ENCODE results near the gene PBRM1. TPM values are rescaled to one million over a fixed set of nuclear protein-coding genes. Genes with fewer than 3 reads are reported as not detected.

The PBRM1 gene
- total RNA-seq, 1 donor from 2014 or later = 83.4 TPM

DNA sequence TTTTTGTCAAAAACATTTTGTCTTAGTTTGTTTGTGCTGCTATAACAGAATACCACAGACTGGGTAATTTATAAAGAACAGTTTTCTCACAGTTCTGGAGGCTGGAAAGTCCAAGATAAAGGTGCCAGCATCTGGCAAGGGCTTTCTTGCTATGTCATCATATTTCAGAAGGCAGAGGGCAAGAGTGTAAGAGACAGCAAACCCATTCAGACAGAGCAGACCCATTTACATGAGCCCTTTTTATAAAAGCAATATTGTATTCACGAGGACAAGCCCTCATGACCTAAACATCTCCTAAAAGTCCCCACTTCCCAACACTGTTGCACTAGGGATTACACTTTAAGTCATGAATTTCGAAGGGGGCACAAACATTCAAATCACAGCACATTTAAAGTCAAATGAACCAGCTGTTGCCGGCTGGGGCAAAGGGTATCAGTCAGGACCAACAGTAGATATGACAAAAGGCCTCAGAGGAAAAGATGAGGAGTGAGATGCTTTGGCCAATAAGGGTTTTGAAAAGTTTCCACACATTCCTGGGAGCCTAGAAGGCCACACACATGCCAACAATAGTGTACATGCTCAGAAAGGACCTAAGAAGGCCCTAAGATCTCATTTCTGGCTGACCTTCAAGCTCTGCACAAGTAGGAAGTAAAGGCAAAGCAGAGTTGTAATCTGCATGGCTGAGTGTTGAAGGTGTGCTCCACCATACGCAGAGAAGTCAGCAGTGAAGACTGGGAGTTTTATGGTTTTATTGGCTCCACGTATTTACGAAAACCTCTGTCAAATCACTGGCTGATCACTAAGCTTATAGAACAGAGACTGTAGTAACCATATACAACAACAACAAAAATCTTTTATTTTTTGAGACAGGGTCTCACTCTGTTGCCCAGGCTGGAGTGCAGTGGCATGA, 111.4 kb downstream of the PBRM1 start:
- DNase-seq = no peak

DNA sequence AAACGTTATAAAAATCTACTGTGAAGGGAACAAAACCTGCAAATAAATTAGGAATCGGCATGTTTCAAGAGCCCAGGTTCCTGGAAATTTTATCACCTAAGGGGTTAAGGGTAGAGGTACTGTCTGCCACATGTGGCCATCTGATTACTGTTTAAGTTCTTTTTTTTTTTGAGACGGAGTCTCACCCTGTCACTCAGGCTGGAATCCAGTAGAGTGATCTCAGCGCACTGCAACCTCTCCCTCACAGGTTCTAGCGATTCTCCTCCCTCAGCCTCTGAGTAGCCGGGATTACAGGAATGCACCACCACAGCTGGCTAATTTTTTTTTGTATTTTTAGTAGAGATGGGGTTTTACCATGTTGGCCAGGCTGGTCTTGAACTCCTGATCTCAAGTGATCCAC, 113.5 kb downstream of the PBRM1 start:
- no peak for DNase-seq

DNA sequence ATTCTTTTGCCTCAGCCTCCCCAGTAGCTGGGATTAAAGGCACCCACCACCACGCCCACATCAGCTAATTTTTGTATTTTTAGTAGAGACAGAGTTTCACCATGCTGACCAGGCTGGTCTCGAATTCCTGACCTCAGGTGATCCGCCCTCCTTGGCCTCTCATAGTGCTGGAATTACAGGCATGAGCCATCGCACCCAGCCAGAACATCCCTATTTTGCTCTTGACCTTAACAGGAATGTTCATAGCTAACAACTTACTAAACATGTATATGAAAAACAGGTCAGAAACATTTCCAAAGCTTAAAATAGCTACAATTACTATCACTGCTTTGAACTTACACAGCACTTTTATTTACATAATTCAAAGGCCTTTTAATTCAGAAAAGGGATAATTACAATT, 115.6 kb downstream of the PBRM1 start:
- DNase-seq = no peak

DNA sequence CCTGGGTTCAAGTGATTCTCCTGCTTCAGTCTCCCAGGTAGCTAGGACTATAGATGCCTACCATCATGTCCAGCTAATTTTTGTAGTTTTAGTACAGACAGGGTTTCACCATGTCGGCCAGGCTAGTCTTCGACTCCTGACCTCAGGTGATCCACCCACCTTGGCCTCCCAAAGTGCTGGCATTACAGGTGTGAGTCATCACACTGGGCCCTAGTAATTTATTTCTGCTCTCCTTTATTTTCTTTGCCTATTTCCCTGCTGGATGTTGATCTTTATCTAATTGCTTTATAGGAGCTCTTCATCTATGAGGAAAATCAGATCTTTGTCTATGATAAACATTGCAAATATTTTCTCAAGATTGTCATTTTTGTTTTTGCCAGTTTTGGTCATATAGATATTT, 117.6 kb downstream of the PBRM1 start:
- no peak for DNase-seq

DNA sequence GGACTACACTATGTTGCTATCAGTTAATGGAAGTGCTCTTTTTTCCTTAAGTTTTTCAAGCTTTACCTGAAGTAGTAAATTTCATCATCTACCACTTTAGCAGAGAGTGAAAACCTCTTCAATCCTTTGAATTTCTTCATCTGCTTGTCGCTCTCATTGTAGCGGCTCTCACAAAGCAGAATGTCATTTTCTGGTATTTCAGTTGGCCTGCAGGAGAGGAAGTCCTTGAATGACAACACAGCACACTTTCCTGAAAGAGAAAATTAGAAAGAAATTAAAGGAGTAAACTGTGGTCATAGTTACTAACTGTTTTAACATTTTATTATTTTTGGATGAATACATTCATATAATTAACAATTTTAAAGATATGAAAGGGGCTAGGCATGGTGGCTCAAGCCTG, 121.7 kb downstream of the PBRM1 start:
- DNase-seq = no peak

GRCh38 chr3:52561028-52561747, 124.5 kb downstream of the PBRM1 start:
- DNase-seq = no peak

DNA sequence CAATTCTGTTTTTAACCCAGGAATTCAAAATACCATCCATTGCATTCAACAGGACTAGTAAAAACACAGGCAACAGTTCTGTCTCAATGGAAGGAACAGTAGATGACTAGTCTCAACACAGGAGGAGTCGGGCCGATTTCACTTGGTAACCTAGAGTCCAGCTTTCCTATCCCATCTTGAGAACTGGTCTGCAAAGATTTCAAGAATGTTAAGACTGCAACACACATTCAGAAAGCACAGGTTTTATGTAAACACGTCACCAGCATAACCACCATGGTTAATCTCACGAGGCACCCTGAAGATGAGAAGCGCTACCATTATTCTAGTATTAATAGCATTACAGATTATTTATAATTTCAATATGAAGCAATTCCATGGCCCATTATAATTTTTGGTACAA, 127.3 kb downstream of the PBRM1 start:
- DNase-seq = no peak

DNA sequence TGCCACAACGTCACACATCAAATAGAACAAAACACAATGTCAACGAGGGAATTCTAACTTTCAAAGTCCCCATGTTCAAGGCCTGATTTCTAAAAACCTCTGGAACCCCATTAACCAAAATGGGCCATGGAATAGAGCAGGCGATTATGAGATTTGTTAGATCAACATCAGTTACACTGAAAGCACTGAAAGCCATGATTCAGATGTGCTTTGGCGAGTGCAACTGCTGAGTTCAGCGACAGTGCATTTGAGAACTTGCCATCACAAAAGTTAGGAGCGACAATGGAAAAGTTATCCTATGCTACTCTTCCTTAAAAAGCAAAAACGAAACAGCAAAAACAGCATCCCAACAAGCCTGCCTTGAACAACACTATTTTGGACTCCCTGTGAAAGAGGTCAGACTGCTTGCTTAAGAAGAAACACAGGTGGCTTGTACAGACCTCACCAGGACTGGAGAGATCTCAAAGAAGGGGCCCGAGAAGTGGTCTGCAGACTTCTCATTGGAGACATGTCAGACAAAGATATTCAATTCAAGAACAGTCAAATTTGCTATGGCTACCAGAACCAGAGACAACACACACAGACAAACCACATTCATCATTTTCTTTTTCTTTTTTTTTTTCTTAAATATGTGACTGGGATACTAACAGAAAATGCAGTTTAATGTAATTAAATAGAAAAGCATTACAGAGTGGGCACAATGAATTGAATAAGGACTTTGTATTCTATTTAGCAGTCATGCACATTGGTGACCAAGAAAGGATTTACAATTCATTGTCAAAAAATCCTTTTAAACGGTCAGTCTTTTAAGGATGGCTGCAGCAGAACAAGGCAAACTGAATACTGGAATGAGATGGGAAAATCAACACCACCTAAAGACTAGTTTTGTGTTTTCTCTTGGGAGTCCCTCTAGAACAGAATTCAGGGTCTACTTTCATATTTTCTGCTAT, 128.4 kb downstream of the PBRM1 start:
- DNase-seq = no peak

GRCh38 chr3:52555056-52555455, 130.7 kb downstream of the PBRM1 start:
- no peak for DNase-seq

- no peak for DNase-seq
Measured at GRCh38 chr3:52554026-52554755, 131.5 kb downstream of the PBRM1 start.

DNA sequence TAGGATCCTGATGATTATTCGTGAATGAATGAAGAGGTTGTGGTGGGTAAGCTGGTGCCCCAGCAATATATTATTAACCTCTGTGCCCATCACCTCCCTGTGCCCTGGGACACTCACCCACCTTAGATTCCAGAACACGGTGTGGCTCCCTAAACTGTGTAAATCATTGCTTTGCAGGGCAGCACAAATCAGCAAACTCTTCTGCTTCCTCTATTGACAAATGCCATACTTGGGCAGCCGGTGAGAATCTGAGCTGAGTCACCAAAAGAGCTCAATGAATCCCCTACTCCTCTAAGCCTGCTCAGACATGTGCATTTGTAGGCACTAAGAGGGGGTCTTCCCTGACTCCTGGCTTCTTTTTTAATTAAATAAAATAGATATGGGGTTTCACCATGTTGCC, 133.6 kb downstream of the PBRM1 start:
- DNase-seq = no peak

- DNase-seq = no peak
Measured at GRCh38 chr3:52551118-52551517, 134.6 kb downstream of the PBRM1 start.

GRCh38 chr3:52547143-52547542, 138.6 kb downstream of the PBRM1 start:
- DNase-seq = no peak

GRCh38 chr3:52546111-52546901, 139.4 kb downstream of the PBRM1 start:
- DNase-seq = no peak

GRCh38 chr3:52544937-52545336, 140.8 kb downstream of the PBRM1 start:
- DNase-seq = no peak

DNA sequence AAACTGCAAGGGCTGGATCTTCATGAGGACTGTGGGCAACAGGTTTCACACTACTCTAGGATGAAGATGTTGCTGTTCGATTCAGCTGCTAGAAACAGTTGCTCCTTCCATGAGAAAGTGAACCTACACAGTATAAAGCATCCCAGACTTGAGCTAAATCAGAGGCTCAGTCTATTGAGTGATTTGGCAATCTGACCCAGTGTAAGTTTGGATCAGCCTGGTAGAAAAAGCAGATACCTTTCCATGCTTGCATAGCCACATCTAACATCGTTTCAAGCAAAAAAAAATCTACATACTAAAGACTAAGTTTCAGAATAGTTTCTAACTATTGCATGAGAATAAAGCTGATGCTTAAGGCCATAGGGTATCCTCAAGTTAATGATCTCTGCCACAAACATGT, 144.7 kb downstream of the PBRM1 start:
- no peak for DNase-seq

DNA sequence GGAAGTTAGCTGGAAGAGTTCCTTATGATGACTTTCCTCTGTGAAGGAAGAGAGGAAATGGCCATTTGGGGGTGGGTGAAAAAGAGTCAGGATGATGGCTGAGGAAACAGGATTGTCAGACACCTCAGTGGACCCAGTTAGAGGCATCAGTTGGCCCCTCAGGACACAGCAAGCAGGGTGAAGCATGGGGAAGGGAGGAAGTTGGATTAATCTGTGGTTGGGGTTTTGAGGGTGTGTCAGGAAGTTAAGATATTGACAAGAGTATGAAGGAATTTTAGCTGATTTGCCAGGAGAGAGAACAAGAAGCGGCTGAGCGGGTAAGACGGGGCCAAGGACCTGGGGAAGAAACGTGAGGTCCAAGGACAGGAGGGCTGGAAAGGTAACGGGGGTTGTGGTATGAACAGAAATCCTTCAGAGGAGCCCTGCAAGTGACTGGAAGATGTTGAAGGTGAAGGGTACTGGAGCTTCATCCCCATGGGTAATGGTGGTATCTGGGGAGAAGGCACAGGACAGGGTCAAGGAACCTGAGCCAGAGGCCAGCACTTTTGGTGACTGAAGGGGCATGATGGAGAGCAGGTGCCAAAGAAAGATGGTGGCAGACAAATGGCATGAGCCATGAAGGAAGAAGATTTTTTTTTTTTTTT, 146.6 kb downstream of the PBRM1 start:
- DNase-seq = no peak

GRCh38 chr3:52537726-52538421, 147.8 kb downstream of the PBRM1 start:
- no peak for DNase-seq

DNA sequence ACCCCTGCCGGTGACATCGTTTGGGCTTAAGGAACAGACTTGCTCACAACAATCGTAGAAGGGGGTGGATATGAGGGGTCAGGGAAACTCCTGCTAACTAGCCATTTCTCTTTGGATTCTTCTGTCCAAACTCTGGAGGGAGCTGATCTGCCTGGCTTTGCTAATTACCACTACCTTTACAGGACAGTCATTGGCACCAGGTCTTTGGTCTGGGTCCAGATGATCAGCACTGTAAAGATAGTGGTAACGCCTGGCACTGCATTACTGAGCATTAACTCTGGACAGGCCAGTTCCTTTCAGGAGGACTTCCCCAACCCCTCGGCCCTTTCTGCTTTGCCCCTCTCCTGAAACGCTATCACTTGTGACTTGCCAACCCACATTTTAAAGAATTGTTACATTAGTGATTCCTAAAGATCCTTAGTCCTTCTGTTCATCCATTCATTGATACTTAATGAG, 148.5 kb downstream of the PBRM1 start:
- DNase-seq = no peak

Data from skin of body (tissue), 2 donors.